HFFc6 (cell line): ENCODE measurements around the gene CMKLR1. TPM values are rescaled to one million over a fixed set of nuclear protein-coding genes. Genes with fewer than 3 reads are reported as not detected.

Experiments used
- DNase-seq: peaks from one replicate; pipeline ENCODE4 v3.0.0-alpha.2; 2018
- H3K27ac Mint-ChIP-seq: 2 replicates; pipeline ENCODE4 v1.8.0; 2020; ENCODE audit warnings: mild to moderate bottlenecking, mixed read lengths
- H3K27me3 Mint-ChIP-seq: 2 replicates; pipeline ENCODE4 v1.8.0; 2021; ENCODE audit warnings: mild to moderate bottlenecking, moderate library complexity, mixed read lengths; ENCODE audit not compliant: insufficient read depth
- H3K36me3 Mint-ChIP-seq: 2 replicates; pipeline ENCODE4 v1.8.0; 2021; ENCODE audit warnings: low read depth, mixed read lengths
- H3K4me1 Mint-ChIP-seq: 2 replicates; pipeline ENCODE4 v1.8.0; 2020; ENCODE audit warnings: low read depth, mixed read lengths
- H3K4me3 Mint-ChIP-seq: 2 replicates; pipeline ENCODE4 v1.8.0; 2020; ENCODE audit warnings: mild to moderate bottlenecking, moderate library complexity, mixed read lengths
- H3K9me3 Mint-ChIP-seq: 2 replicates; pipeline ENCODE4 v1.8.0; 2020; ENCODE audit warnings: mild to moderate bottlenecking, mixed read lengths
- CTCF ChIP-seq: fragments of 200-600 bp; sonication (generic); IDR thresholded peaks from 2 replicates; pipeline ENCODE4 v1.5.0; 2021; ENCODE audit warnings: antibody characterized with exemption, mild to moderate bottlenecking
- total RNA-seq, 6 experiments: library from RNA; stranded (reverse); fragmentation: NEBNext Ultra II Directional; extraction: Animal tissue kit (Norgen Biotek cat#: 25700); gene quantifications; 2 replicates in 1 of 6; 3 replicates in 5 of 6; pipeline ENCODE4 v1.2.3, GENCODE V29; 2021

The CMKLR1 gene
- total RNA-seq, 6 experiments from 2014 or later: not detected

GRCh38 chr12:108309674-108310312 lies 29.3 kb downstream of the CMKLR1 start:
- Mint-ChIP-seq H3K4me1 (no peaks in the 10 kb centered on the region), H3K27me3 (no peaks in the 10 kb centered on the region; the same call in none of the 2 replicates), H3K4me3 (no peak overlapping the region), H3K27ac (no peak overlapping the region), H3K36me3 (no peaks in the 10 kb centered on the region; the same call in 1 of the 2 replicates), H3K9me3 (peaks cover 60% of the 10 kb centered on the region)
- no peak for TF ChIP-seq CTCF
- no peak for DNase-seq

- Mint-ChIP-seq H3K4me3 (no peak overlapping the region), H3K4me1 (no peaks in the 10 kb centered on the region), H3K27ac (no peak overlapping the region), H3K9me3 (peaks cover 63% of the 10 kb centered on the region), H3K27me3 (no peaks in the 10 kb centered on the region; the same call in none of the 2 replicates), H3K36me3 (no peaks in the 10 kb centered on the region; the same call in 1 of the 2 replicates)
- no peak for TF ChIP-seq CTCF
- no peak for DNase-seq
Measured at GRCh38 chr12:108308395-108309085, 30.6 kb downstream of the CMKLR1 start.

- Mint-ChIP-seq H3K36me3 (no peaks in the 10 kb centered on the region; the same call in 1 of the 2 replicates), H3K4me3 (no peak overlapping the region), H3K27me3 (no peaks in the 10 kb centered on the region; the same call in none of the 2 replicates), H3K9me3 (peaks cover 66% of the 10 kb centered on the region), H3K4me1 (no peaks in the 10 kb centered on the region), H3K27ac (no peak overlapping the region)
- TF ChIP-seq CTCF: no peak
- no peak for DNase-seq
Measured at GRCh38 chr12:108307006-108307405, 32.1 kb downstream of the CMKLR1 start.

GRCh38 chr12:108306506-108306905 lies 32.6 kb downstream of the CMKLR1 start:
- no peak overlapping the region for H3K27ac Mint-ChIP-seq
- H3K4me1 Mint-ChIP-seq: no peaks in the 10 kb centered on the region
- DNase-seq: no peak
- no peaks in the 10 kb centered on the region; the same call in none of the 2 replicates for H3K27me3 Mint-ChIP-seq
- H3K36me3 Mint-ChIP-seq: no peaks in the 10 kb centered on the region
- H3K4me3 Mint-ChIP-seq: no peak overlapping the region
- no peak for TF ChIP-seq CTCF
- peaks cover 67% of the 10 kb centered on the region for H3K9me3 Mint-ChIP-seq

GRCh38 chr12:108305991-108306501 lies 33.1 kb downstream of the CMKLR1 start:
- H3K4me3 Mint-ChIP-seq: no peak overlapping the region
- peaks cover 67% of the 10 kb centered on the region for H3K9me3 Mint-ChIP-seq
- no peaks in the 10 kb centered on the region; the same call in none of the 2 replicates for H3K27me3 Mint-ChIP-seq
- TF ChIP-seq CTCF: no peak
- DNase-seq: no peak
- H3K4me1 Mint-ChIP-seq: no peaks in the 10 kb centered on the region
- H3K36me3 Mint-ChIP-seq: no peaks in the 10 kb centered on the region
- no peak overlapping the region for H3K27ac Mint-ChIP-seq
